ENCODE measurements around the gene LIN37. TPM values are rescaled to one million over a fixed set of nuclear protein-coding genes. Genes with fewer than 3 reads are reported as not detected.

The LIN37 gene
- total and polyA plus RNA-seq, 9 of the 15 experiments (the other 6 are each of a cell fraction or from before 2014, with no cell fraction given), result 1.2 to 12.5 (median 8.6) TPM

DNA sequence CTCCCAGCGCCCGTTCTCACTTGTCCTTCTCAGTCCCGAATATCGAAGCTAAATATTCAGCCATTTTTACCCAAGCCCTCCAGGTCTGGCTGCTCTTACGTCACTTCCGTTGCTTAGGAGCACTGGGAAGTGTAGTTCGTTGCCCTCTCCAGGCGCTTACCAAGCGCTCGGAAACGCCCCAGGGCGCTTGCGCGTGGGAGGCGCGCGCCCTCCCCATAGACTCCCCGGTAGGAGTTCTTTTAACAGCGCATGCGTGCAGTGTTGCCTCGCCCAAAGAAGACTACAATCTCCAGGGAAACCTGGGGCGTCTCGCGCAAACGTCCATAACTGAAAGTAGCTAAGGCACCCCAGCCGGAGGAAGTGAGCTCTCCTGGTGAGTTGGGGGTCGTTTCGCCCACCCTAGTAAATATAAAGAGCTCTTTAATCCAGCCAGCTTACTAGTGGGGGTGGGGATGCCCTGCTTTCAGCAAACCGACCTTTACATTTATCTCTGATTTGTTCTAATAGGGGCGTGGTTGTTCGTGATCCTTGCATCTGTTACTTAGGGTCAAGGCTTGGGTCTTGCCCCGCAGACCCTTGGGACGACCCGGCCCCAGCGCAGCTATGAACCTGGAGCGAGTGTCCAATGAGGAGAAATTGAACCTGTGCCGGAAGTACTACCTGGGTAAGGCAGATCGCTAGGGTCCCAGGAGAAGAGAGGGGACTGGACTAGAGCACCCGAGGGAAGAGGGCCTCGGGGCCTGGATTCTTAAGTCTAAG is 2.9 kb upstream of the LIN37 start, which contains the start of the genes PSENEN and U2AF1L4:
PSENEN (plus strand) TSS at position 324 of the 759 bp plus-strand sequence; CDS start at position 604, 280 bp downstream.
U2AF1L4 (minus strand) TSS at position 91 of the 759 bp plus-strand sequence; CDS start at position 64, 27 bp downstream.
- H3K4me2 ChIP-seq (ENCODE audit: insufficient read depth, low read length), result peak within 1 kb of the TSS; percentile 95
- ATAC-seq (peak; percentile 70), FAIRE-seq (peak; percentile 95), DNase-seq (ENCODE audit: extremely low read depth in 1 of 4, low spot score in 3 of 4) (peak; percentile 87 to 100 (median 90))
- WGBS (ENCODE audit: insufficient coverage, low coverage, missing lambda C conversion rate), result under 1% methylated on average over 40 of the region's 40 CpGs
- H3K4me1 ChIP-seq (replicated peaks in 1 of 2; ENCODE audit: control insufficient read depth in 2 of 2, insufficient read depth in 2 of 2, low read length in 2 of 2), result peaks cover 27 to 47% of the 10 kb centered on the region in 2 experiments; a peak in 4 of 5 replicates
- peaks cover 16% of the 10 kb centered on the region for H3K79me2 ChIP-seq (ENCODE audit: control insufficient read depth, insufficient read depth, low read length)
- POLR2A ChIA-PET, result interaction anchor here (0.7 to 1.9 kb wide), 6 partner anchors 9 to 401 kb away, joined by 3 to 12 read pairs (median 4); partner anchors contain the start of gene PROSER3
- H3K36me3 ChIP-seq (ENCODE audit: control insufficient read depth, insufficient read depth, low read length), result peaks cover 19% of the 10 kb centered on the region; the same call in 1 of the 3 replicates
- H3K27ac ChIP-seq (ENCODE audit: extremely low read depth, low read depth, low read length), result peak within 1 kb of the TSS; percentile 99
- no peaks in the 10 kb centered on the region for H3K27me3 ChIP-seq (ENCODE audit: control insufficient read depth in 2 of 2, insufficient read depth in 2 of 2, low read length in 2 of 2)
- H3K9me1 ChIP-seq (ENCODE audit: control insufficient read depth, insufficient read depth, low read length), result no peaks in the 10 kb centered on the region
- in situ Hi-C loops (cut with MboI), result no loop called here
- no peaks in the 10 kb centered on the region for H4K20me1 ChIP-seq (replicated peaks; ENCODE audit: control insufficient read depth, insufficient read depth, low read length)
- BruUV-seq (replicated peaks), result TSS peak; percentile 62
- H3K9me3 ChIP-seq (replicated peaks; ENCODE audit: control insufficient read depth, insufficient read depth, low read depth, low read length), result no peaks in the 10 kb centered on the region
- peak within 1 kb of the TSS; percentile 92 for H3K4me3 ChIP-seq
- CTCF ChIA-PET (ENCODE audit: low intra/inter-chr PET ratio), result no interaction called here
- intact Hi-C loops (cut with micrococcal nuclease), result loop anchor here (10.0 kb wide), 1 partner anchor 101 kb away; the partner anchor contains the start of genes COX6B1 and ETV2
- peak within 1 kb of the TSS; percentile 92 to 94 for H3K9ac ChIP-seq (ENCODE audit: insufficient read depth in 1 of 2, low read depth in 2 of 2, low read length in 2 of 2)
- peak within 1 kb of the TSS; percentile 92 for H2AFZ ChIP-seq (ENCODE audit: low read depth, low read length)
- TF ChIP-seq ZNF695 (CRISPR knock-in tag; IDR thresholded peaks at IDR 0.05) (no peak), FOXA1 (IDR thresholded peaks at IDR 0.05; ENCODE audit: borderline replicate concordance) (no peak), ZFP1 (CRISPR knock-in tag; IDR thresholded peaks at IDR 0.05) (no peak), ZNF75A (CRISPR knock-in tag; IDR thresholded peaks at IDR 0.05) (no peak), SMARCA4 (IDR thresholded peaks at IDR 0.05) (no peak), STAG1 (CRISPR knock-in tag; IDR thresholded peaks at IDR 0.05; ENCODE audit: borderline replicate concordance) (no peak), CBX1 (IDR thresholded peaks at IDR 0.05; ENCODE audit: low read depth) (no peak), ATF7 (IDR thresholded peaks at IDR 0.05) (peak; percentile 92), ZNF197 (CRISPR knock-in tag; IDR thresholded peaks at IDR 0.05; ENCODE audit: low read depth) (no peak), ZNF143 (CRISPR knock-in tag; IDR thresholded peaks at IDR 0.05) (peak; percentile 87), ZNF644 (tag; IDR thresholded peaks at IDR 0.05; ENCODE audit: low read depth) (no peak; the same call in 1 of the 2 replicates), EGR1 (conservative IDR thresholded peaks at IDR 0.05) (peak; percentile 83), ZNF445 (CRISPR knock-in tag; IDR thresholded peaks at IDR 0.05; ENCODE audit: low read depth) (no peak), HDAC1 (IDR thresholded peaks at IDR 0.05) (peak in 1 of 2 experiments; percentile 61; a peak in 2 of 4 replicates)
- TF ChIP-seq, protein P1, sequence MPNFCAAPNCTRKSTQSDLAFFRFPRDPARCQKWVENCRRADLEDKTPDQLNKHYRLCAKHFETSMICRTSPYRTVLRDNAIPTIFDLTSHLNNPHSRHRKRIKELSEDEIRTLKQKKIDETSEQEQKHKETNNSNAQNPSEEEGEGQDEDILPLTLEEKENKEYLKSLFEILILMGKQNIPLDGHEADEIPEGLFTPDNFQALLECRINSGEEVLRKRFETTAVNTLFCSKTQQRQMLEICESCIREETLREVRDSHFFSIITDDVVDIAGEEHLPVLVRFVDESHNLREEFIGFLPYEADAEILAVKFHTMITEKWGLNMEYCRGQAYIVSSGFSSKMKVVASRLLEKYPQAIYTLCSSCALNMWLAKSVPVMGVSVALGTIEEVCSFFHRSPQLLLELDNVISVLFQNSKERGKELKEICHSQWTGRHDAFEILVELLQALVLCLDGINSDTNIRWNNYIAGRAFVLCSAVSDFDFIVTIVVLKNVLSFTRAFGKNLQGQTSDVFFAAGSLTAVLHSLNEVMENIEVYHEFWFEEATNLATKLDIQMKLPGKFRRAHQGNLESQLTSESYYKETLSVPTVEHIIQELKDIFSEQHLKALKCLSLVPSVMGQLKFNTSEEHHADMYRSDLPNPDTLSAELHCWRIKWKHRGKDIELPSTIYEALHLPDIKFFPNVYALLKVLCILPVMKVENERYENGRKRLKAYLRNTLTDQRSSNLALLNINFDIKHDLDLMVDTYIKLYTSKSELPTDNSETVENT (CRISPR knock-in tag; IDR thresholded peaks at IDR 0.05), result no peak
- TF ChIP-seq, protein P2, sequence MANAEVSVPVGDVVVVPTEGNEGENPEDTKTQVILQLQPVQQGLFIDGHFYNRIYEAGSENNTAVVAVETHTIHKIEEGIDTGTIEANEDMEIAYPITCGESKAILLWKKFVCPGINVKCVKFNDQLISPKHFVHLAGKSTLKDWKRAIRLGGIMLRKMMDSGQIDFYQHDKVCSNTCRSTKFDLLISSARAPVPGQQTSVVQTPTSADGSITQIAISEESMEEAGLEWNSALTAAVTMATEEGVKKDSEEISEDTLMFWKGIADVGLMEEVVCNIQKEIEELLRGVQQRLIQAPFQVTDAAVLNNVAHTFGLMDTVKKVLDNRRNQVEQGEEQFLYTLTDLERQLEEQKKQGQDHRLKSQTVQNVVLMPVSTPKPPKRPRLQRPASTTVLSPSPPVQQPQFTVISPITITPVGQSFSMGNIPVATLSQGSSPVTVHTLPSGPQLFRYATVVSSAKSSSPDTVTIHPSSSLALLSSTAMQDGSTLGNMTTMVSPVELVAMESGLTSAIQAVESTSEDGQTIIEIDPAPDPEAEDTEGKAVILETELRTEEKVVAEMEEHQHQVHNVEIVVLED (CRISPR knock-in tag; IDR thresholded peaks at IDR 0.05), result peak; percentile 61
- TF ChIP-seq, protein P3, sequence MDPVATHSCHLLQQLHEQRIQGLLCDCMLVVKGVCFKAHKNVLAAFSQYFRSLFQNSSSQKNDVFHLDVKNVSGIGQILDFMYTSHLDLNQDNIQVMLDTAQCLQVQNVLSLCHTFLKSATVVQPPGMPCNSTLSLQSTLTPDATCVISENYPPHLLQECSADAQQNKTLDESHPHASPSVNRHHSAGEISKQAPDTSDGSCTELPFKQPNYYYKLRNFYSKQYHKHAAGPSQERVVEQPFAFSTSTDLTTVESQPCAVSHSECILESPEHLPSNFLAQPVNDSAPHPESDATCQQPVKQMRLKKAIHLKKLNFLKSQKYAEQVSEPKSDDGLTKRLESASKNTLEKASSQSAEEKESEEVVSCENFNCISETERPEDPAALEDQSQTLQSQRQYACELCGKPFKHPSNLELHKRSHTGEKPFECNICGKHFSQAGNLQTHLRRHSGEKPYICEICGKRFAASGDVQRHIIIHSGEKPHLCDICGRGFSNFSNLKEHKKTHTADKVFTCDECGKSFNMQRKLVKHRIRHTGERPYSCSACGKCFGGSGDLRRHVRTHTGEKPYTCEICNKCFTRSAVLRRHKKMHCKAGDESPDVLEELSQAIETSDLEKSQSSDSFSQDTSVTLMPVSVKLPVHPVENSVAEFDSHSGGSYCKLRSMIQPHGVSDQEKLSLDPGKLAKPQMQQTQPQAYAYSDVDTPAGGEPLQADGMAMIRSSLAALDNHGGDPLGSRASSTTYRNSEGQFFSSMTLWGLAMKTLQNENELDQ (CRISPR knock-in tag; IDR thresholded peaks at IDR 0.05; ENCODE audit: borderline replicate concordance), result no peak

Data from K562 (cell line).